Renal cortex interstitium (tissue), 11 donors: ENCODE measurements around the gene KCTD18. TPM values are rescaled to one million over a fixed set of nuclear protein-coding genes. Genes with fewer than 3 reads are reported as not detected.

ENCODE experiments used
- DNase-seq, 11 donors: peaks; one replicate each; pipeline ENCODE4 v3.0.0-alpha.2; 2013; ENCODE audit warnings: low read depth in 9 of 11, low spot score in 4 of 11; ENCODE audit errors: extremely low read depth in 1 of 11
- polyA plus RNA-seq, 3 donors: library from polyadenylated mRNA; unstranded; fragments of 120-200 nt; gene quantifications; one replicate each; pipeline ENCODE4 v1.2.1, GENCODE V29; 2013; ENCODE audit not compliant: insufficient read length in 3 of 3

Gene KCTD18
- polyA plus RNA-seq, 3 donors, result 14.6 to 18.5 (median 16.2) TPM

GRCh38 chr2:200444530-200444929, 65.3 kb downstream of the KCTD18 start:
- DNase-seq, result no peak

GRCh38 chr2:200443916-200444315, 66.0 kb downstream of the KCTD18 start:
- DNase-seq, result peak in 1 of 11 donors; percentile 29

- DNase-seq, result no peak
These were observed 66.5 kb downstream of the KCTD18 start for GRCh38 chr2:200443376-200443775.

DNA sequence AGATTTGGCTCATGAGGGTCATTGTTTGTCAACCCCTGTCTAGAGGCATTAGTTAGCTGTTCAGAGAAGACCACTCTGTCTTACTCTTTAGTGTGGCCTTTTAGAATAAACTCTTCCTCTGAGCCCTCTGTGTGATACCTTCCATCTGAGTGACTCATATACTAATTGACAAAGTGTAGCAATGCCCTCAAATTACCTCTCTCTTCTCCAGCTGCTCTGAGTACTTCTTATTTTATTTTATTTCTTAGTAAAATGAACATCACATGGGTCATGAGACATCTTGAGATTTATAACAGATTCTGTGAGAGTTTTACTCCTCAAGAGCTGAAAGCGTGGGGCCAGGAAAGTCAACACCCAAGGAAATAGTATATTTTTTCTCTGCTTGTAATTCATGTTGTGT, 67.4 kb downstream of the KCTD18 start:
- DNase-seq, result peak in 1 of 11 donors; percentile 6

GRCh38 chr2:200439981-200440380, 69.9 kb downstream of the KCTD18 start:
- DNase-seq, result no peak

Other genes starting within 250 kb of the KCTD18 start
- gene SPATS2L, start 203.4 kb downstream of the KCTD18 start, polyA plus RNA-seq, result 100 to 1,000 TPM; 129 to 143 (median 132) TPM
- 10 to 100 TPM; 12.7 to 19.2 (median 15.7) TPM for gene SGO2, start 16.1 kb upstream of the KCTD18 start, polyA plus RNA-seq
- gene AOX1, start 75.9 kb upstream of the KCTD18 start, polyA plus RNA-seq, result 1 to 10 TPM; 1.7 to 2.4 (median 2.1) TPM